Stimulated activated CD8-positive, alpha-beta memory T cell treated with anti-CD3 and anti-CD28 coated beads, Interleukin-12 subunit alpha, Interleukin-12 subunit beta, amount 100 ng/mL, for 24 hours (primary cell): ENCODE measurements around the gene ANKRD49.

Experiments used
- DNase-seq: peaks from one replicate; pipeline ENCODE4 v3.0.0-alpha.2; 2020; ENCODE audit errors: extremely low read depth

Gene ANKRD49, protein sequence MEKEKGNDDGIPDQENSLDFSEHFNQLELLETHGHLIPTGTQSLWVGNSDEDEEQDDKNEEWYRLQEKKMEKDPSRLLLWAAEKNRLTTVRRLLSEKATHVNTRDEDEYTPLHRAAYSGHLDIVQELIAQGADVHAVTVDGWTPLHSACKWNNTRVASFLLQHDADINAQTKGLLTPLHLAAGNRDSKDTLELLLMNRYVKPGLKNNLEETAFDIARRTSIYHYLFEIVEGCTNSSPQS

DNA sequence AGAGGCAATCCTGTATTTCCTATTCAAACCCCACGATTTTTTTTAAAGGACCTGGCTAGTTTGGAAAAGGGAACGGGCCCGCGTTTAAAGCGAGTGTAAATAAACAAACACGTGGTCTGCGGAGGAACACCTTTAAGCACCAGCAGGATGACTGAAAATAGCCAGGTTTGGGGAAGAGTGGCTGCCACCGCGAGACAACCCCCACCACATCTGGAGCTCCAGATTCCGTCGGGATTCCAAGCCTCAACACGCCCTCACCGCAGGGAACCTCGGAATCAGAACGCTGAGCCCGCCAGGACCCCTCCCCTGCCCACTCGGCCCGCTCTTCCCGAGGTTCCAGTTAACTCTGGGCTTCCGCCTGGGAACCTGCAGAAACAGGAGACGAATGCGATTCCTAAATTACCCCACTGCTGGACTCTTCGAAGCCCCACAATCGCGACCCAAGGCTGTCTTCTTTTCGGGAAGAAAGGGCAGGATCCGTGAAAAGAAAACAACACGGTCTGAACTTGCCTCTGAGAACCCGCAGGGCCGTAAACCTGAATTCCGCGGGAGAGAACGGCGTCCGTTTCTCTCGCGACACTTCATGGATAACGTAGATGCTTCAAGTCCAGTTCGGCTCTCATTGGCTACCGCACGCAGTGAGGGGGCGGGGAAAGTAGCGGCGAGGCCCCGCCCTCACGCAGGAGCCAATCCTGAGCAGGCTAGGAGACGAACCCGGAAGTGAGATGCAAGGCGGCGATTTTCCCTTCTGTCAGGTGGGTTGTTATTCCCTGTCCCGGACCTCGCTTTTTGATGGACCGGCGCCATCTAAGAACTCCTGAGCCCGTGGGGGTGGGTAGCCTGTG is at the start of gene ANKRD49, which contains the start of gene MRE11:
Gene ANKRD49 (plus strand): TSS at position 704 of the 845 bp plus-strand sequence. CDS start 2,710 bp downstream, outside the sequence.
Gene MRE11 (minus strand): TSS at position 564 of the 845 bp plus-strand sequence. CDS start 1,043 bp downstream, outside the sequence.
- DNase-seq: peak; percentile 86

DNA sequence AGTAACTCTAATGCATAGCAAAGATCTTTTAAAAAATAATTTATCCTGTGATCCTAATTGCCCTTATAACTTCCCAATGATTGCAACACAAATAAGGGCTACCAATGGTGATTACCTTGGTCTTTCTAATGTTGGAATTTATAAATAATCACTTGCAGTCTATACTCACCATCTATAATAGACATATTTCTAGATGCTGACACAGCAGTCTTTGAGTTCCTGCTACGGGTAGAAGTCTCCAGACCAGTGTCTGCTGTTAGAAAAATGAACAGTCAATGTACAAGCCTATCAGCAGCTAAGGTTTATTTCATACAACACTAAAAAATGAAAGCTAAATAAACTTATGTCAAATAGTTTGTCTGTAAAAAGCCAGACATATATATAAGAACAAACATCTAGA is 48.1 kb upstream of the ANKRD49 start:
- DNase-seq: no peak

GRCh38 chr11:94447149-94447548 is 46.6 kb upstream of the ANKRD49 start:
- DNase-seq: no peak

DNA sequence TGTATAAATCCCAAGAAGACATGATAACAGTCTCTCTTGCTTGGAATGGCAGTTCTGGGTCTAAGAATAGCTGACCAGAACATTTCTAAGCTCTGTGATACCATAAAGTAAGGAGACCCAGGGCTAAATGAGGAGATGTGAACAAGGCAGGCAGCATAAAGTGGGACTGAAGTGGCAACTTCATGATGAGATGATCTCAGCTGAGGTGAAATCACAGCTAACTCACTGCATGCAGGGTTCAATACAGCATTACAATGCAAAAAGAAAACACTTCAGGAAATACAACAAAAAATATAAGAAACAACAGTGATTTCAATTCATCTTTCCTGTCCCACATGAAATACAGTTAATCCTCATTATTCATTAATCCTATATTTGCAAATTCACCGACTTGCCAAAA is 44.8 kb upstream of the ANKRD49 start:
- no peak for DNase-seq

GRCh38 chr11:94449437-94449836 is 44.3 kb upstream of the ANKRD49 start:
- no peak for DNase-seq

DNA sequence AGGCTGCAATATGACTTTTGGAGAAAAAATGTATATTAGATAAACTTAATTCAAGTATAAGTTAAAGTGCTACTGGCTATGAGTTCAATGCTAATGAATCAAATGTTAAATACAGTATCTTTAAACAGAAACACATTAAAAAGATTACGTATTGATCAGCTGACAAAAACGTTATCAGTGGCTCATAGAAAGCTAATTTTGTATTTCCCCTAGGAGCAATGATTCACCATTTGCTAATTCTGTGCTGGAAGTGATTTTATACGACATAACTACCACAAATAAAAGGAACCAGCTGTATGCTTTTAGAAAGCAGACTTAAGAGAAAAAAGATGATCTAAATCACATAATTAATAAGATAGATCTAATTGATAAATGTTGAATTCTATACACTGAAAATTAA is 43.7 kb upstream of the ANKRD49 start:
- no peak for DNase-seq

DNA sequence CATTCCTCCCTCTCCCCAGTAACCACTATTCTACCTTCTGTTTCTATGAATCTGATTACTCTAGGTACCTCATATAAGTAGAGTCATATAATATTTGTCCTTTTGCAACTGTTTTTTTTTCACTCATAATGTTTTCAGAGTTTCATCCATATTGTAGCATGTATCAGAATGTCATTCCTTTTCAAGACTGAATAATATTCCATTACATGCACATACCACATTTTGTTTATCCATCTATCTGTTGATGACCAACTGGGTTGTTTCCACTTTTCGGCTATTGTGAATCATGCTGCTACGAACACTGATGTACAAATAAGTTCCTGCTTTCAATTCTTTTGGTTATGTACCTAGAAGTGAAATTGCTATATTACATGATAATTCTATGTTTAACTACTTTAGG is 40.8 kb upstream of the ANKRD49 start:
- DNase-seq: no peak

GRCh38 chr11:94454301-94454700 is 39.5 kb upstream of the ANKRD49 start:
- no peak for DNase-seq

GRCh38 chr11:94455861-94456260 is 37.9 kb upstream of the ANKRD49 start:
- DNase-seq: no peak

DNA sequence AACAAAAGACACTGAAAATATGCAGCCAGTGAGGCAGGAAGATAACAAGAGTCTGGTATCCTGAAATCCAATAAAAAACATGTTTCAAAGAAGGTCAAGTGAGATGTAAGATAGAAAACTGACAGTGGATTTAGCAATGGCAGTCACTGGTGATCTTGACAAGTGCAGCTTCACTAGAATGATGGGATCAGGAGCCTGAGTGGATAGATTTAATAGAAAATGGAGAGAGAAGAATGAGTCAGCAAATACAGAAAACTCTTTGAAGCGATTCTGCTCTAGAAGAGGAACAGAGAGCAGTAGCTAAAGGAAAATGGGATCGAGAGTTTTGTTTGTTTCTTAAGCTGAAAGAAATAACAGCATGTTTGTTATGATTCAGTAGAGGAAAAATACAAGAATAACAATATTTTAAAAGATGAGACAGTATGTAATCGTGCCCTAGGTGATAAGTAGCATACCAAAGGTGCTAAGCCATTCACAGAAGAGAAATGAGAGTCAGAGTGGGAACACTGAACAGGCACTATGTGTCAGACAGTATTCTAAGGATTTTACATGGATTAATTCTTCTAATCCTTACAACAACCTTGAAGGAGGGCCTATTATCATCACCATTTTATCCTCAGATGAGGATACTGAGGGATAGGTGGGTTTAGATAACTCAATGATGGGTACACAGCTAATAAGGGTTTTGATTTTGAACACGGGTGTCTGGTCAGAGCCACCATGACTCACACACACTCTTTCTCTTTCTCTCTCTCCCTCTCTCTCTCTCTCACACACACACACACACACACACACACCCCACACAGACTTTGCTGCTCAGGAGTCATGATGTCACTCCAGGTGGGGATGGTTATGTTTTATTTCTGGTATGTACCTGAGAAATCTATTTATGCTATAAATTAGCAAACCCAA is 36.4 kb upstream of the ANKRD49 start:
- no peak for DNase-seq

DNA sequence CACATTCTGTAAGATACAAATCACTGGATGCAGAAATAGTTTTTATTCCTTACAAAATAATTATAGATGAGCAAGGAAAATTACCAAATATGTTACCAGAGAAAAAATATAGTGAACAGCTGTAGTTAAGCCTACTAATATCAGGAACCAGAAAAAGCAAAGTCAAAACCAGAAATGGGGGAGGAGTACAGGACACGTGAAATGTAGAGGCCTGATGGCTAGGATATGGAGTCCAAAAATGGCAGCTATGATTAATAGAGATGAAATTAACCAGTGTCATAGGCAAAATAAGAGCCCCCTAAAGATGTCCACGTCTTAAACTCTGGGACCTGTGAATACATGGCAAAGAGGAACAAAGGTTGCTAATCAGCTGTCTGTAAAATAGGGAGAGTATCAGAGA is 34.2 kb upstream of the ANKRD49 start:
- DNase-seq: no peak

- no peak for DNase-seq
Observed at GRCh38 chr11:94469416-94469815, 24.4 kb upstream of the ANKRD49 start.

- no peak for DNase-seq
Observed at GRCh38 chr11:94472916-94473799, 20.6 kb upstream of the ANKRD49 start.

DNA sequence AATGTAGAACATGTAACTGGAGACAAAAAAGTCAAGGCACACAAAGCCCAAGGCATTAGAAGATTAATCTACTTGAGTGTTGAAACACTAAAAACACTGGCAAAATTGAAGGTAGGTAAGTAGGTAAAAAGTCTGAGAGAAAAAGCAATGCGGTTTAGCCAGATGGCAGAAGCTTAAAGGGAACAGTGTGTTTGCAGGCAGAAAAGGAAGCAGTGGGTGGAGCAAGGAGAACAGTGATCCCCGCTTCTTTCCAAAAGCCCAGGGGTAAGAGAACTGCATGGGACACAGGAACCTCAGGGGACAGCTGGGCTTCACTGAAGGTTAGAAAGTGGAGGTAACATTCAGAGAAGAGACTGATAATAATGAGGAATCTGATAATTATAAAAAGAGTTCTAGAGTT is 16.2 kb upstream of the ANKRD49 start:
- no peak for DNase-seq

GRCh38 chr11:94481342-94481741 is 12.4 kb upstream of the ANKRD49 start:
- DNase-seq: no peak

- no peak for DNase-seq
Observed at GRCh38 chr11:94486068-94486467, 7.7 kb upstream of the ANKRD49 start.

GRCh38 chr11:94494126-94494680 is 419 bp downstream of the ANKRD49 start:
- no peak for DNase-seq

DNA sequence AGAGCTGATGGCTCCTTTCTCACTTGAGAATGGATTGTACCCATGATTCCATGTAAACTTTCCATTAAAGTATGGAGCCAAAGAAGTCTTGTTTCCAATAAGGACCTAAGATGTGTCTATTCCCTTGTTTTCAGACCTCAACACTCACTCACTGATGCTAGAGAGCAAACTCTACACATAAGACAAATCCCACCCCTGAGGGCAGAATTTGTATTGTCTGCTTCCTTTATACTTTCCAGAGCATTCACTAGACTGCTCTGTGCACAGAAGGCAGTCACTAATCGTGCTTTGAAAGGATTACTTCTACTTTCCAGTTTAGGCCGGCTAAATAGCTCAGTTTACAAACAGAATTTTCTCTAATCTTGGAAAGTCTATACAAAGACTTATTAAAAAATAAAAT is 6.4 kb downstream of the ANKRD49 start:
- no peak for DNase-seq

DNA sequence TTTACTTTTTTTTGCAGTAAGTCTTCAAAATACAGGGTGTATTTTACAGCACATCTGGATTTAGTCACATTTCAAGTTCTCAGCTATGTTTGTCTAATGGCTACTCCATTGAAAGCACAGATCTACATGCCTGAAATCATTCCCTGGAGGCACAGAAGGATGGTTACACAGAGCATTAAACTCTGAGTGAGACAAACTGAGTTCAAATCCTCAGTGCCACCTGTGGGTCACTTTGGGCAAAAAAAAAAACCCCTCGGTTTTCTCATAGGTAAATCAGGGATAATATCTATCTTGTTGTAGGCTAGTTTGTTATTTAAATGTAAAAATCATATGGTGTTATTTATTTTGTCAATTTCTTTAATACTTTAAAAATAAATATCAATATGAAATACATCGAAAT is 7.7 kb downstream of the ANKRD49 start:
- DNase-seq: no peak

GRCh38 chr11:94504689-94505293 is 11.0 kb downstream of the ANKRD49 start:
- no peak for DNase-seq
